H4 (cell line): ENCODE measurements around the gene GBF1. TPM values are rescaled to one million over a fixed set of nuclear protein-coding genes. Genes with fewer than 3 reads are reported as not detected.

Source experiments
- DNase-seq: peaks from one replicate; pipeline ENCODE4 v3.0.0-alpha.2; 2015; ENCODE audit warnings: low spot score
- total RNA-seq: library from RNA; depleted of rRNA; stranded (reverse); fragments of >200 nt; shearing (Covaris generic); gene quantifications from 2 replicates; pipeline ENCODE4 v1.2.3, GENCODE V29; 2014

Gene GBF1
- total RNA-seq, 1 experiment from 2014 or later, result 30.1 TPM

DNA sequence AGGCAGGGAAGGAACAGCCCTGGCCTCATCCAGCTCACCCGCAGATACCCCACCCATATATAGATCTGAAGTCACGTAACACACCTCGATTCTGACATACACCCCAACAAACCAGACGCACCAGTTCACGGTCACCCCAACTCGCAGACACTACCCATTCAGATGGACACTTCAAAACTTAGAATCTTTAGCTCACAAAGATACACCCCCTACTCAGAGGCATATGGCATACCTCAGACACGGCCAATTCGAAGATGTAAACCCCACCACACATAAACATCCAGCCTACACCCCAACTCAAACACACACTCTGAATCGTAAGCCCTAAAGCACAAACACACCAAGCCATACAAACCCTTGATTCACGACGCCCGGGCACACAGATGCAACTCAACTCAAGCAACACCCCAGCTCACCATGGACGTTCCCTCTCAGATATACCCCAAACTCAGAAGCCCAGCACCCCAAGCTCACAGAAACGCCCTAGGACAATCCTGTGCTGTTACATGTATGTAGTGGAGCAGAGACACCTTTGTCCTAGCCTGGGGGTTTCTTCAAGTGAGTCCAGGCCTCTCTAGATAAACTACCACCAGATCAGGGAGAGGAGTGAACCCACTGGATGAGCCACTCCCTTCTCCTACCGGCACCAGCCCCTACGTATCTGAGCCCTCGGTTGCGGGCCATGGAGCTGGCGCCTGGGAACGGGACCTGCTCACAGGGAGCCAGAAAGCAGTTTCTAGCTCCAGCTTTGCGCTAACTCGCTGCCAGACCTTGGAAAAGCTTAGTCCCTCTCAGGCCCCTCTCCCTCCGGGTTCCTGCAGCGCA is 164.5 kb downstream of the GBF1 start:
- DNase-seq, result no peak

DNA sequence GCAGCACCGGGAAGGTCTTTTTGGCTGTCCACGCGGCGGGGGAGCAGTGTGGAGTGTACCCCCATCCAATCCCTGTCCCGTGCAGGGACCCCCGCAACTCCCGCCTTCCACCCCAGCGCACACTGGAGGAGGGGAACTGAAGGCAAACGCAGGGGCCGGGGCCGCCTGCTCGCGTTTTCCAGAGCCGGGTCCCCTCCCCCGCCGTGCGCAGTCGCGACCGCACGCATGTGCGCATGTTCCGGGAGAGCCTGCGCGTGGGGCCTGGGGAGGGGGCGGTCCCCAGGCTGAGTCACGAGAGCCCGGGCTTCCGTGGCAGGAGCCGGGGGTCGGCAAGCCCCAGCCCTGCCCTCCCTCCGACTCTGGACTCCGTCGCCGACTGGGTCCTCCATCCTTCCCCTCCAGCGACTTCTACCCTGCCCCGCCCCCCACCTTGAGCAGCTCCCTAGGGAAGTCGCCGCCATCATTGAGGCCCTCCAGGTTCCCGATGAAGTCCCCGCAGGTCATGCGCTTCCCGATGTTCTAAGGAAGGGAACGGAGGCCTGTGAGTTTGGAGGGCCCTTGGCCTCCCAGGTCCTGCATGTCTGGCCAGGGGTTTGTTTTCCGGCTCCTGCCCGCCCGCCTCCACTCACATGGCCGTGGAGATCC is 165.2 kb downstream of the GBF1 start:
- DNase-seq, result no peak

DNA sequence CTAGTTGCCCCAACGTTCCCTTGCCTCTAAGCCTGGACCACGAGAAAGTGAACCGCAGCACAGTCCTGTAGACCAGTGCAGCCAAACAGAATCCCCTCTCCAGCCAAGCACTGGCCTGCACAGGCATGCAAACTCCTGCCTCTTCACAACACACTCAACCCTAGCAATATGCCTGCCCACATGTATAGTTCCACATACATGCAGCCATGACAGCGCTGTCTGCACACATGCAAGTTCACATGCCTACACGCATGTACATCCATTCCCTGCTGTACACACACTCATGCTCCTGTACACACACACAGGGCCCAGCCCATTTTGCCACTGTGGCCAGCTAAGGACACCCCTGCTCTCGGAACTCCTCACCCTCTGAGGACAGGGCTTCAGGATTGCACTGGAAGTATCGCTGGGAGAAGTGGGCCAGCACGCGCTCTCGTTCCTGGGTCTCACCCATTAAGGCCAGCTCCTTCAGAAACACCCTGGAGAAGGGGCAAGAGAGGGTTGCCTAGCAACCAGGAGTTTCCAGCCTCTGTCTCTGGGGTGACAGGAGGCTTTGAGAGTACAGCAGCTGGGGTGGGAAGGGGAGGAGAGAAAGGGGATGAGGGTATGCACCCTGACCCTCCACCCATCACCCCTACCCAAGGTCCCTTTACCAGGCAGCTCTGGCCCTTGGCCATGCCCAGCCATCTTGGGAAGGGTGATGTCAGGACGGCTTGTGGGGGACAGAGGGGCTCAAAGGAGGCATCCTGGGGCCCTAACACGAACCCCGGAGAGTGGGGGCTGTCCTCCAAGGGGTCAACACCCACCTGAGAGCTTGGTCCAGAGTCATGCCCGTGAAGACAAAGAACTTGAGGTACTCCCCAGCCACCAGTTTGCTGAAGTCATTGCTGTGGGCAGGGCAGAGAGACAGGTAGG is 166.3 kb downstream of the GBF1 start:
- no peak for DNase-seq

DNA sequence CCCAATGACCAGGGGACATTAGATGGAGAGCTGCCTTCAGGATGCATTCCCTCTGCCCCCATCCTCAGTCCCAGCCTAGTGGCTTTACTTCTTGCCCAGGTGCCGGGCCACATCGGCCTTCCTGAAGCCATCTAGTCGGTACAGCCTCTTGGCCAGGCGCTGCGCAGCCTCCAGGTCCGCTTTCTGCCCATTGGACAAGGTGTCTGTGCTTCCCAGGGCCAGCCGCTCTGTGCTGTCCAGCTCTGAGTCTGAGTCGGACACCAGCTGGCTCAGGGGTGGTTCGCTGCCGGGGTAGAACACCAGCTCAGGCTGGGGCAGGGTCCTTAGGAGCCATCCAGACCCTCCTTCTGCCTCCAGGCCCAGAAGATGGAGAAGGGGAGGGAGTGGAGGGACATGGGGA is 167.0 kb downstream of the GBF1 start:
- no peak for DNase-seq

DNA sequence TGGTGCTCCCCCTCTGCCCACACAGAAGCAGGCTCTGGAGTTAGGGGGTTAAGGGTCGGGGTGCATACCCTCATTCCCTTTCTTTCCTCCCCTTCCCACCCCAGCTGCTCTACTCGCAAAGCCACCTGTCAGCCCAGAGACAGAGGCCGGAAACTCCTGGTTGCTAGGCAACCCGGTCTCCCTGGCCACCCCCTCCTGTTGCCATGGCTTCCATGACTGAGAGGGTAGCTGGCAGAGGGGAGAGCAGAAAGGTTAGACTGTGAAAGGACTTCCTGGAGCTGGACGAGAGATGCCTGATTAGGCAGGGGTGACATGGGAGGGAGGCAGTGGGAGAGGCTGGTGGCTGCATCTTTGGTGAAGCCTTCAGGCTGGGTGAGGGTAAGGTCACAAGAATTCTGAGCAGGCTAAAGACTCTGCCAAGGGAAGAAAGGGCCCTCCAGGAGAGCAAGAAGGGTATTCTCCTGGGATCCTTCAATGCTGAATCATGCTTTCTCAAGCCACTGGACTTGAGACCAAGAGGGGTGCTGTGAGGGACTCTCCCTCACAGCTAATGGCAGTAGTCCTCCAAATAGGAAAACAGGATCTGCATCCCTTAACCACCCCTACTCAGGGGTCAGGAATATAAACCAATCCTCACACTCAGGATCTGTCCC is 167.8 kb downstream of the GBF1 start:
- no peak for DNase-seq

DNA sequence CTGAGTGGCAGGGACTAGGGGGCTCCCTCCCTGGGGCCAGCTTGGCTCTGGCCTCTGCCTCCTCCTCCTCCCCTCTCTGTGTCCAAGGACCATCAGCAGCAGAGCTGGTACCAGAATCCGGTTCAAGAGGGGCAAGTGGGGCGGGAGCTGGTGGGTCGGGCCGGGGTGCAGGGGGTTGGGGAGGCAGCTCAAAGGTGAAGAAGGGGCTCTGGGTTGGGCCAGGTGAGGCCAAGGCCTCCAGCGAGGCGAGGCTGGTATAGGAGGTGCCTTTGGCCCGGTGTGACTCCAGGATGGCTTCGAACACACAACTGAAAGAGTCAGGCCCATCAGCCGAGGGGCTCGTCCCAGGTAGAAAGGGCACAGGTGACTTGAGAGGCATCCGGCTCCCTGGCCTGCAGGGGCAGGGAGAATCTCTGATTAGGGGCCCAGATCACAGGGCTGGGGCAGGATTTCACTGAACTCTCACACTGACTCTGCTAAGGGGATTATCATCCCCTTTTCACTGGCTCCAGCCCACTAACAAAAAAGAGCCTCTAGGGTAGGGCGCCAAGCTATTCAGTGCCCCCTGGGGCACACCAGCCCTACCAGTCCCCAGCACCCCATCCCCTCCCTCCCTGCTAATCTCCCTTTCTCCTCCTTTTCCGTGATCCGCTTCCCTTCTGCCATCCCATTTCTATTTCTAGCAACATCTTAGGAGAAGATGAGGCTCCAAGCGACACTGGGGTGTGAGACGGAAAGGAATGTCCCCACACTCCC is 168.7 kb downstream of the GBF1 start:
- no peak for DNase-seq

DNA sequence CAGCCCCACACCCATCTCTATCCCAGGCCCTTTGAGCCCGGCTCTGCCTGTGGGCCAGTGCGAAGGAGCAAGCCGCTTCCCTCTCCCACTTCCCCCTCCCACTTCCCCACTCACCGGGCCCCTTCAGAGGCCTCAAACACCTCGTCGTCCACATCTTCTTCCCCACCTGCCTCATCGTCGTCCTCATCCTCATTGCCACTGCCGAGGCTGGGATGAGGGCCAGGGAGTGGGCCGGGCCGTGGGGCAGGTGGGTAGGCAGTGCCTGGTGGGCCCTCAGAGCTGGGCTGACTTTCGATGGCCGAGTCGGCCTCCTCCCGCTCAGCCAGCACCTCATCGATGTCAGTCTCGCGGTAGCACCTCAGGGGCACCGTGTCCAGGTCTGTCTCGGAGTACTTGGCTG is 169.4 kb downstream of the GBF1 start:
- DNase-seq, result no peak

DNA sequence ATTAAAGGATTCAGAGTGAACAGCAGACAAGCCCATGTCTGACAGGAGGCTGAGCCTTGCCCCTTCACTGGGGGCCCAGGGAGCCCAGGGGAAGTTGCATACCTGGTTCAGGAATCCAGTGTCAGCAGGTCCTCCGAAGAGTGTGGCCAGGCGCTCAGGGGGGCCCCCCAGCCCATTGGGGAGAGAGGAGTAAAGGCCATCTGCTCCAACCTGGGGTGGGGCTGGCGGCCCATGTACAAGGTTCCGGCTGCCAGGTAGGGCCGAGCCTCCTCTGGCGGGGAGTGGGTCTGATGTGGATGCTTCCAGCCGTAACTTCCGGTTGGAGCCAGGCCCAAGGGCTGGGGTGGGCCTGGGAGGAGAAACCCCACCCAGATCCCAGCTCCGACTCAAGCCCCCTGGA is 171.0 kb downstream of the GBF1 start:
- DNase-seq, result no peak

DNA sequence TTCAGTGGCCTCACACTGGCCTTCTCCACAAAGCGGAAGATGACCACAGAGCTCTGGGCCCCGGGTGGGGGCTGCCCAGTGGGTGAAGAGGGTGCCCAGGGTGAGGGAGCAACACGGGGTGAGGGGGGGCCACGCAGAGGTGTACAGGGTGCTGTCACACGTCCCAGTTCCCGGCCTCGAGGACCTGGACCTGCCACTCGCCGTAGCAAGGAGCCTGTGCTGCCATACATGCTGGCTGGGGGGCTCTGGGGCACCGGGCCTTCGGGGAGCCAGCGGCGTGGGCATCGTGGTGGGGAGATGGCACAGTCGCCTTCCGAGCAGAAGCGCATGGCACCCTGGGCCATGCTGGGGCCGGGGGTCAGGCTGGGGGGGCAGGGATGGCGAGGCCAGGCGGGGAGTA is 171.4 kb downstream of the GBF1 start:
- DNase-seq, result no peak

DNA sequence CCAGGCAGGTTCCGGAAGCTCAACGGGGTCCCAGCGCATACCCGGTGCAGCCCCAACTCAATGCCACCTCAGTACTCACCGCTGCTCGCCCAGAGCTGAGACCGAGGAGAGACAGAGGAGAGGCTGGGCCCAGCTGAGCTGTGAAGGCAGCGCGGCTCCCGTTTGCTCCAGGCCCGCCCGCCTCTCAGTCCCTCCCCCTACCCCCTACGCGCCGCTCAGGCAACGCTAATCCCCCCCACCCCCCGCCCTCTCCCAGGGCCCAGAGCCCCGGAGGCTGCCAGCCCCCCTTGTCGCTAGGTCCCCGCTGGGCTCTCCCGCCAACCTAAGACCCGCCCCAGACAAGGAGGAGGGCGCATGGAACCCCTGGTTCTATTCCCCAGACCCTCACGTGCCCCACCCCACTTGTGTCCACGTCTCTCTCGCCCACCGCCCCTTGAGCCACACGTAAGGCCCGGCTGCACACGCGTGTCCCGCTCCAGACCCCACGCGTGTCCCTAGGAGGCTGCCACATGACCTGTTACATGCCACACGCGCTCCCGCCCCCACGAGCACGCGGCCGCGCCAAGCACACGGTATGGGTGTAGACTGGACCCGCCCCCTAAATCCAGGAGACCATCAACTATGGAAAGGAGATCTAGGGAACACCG is 173.4 kb downstream of the GBF1 start, which contains the start of gene PSD:
Gene PSD (minus strand): TSS at position 164 of the 647 bp plus-strand sequence. CDS start 1,747 bp downstream, outside the sequence.
- no peak for DNase-seq

DNA sequence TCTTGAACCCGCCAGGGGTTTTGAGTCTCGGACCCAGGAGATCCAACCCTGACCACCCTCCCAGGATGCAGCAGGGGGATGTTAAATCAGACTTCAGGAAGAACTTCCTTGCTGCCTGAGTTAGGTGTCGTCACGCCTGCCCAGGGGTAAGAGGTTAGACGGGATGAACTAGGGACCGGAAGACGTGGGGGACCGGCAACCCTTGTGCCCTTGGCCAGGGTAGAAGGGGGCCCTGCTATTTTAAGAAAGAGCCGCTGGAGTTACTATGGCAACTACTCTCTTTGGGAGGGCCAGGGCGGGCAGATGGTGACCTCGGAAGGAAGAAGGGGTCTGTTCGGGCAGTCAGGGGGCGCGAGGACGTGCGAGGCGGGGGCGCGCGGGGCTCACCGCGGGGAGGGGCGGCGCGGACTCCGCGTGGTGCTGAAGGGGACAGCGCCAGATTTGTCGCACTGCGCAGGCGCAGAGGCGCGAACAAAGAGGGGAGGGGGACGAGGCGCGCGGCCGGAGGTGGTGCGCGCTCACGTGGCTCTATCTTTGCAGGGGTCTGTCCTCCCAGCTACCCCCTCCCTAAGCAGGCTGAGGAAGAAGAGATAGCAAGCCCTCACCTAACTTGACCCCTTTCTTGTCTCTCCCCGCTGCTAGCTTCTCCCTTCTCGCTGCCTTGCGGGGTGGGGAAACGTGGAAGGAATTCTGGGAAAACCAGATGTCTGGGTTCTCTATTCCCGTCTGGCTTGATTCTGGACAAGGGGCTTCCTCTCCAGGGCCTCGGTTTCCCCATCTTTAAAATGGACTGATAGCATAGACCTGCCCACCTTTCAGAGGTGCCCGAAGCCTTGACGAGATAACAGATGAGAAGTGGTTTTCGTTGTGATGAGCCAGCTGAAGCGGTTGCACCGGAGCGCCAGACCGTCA is 174.2 kb downstream of the GBF1 start:
- no peak for DNase-seq

DNA sequence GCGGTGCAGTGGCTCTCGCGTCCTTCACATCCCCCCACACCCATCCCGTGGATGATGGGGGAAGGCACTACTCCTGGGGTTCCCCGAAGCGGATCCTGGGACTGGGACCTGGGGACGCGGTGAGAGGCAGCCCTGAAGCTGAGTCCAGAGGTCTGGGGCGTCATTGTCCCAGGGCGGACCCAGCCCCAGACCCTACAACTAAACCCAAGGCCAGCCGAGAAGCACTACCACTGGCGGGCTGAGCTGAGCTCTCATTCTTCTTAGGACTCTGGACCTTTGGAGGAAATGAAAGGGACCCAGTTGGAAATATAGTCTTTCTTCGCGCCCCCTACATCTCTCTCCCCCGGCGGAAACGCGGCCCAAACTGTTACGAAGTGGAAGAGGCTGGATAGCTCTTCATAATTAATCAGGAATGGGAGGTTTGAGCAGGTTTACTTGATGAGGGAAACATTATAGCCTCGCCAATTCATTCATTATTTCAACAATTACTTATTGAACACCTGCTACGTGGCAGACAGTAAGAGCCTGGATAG is 174.9 kb downstream of the GBF1 start:
- DNase-seq, result no peak

DNA sequence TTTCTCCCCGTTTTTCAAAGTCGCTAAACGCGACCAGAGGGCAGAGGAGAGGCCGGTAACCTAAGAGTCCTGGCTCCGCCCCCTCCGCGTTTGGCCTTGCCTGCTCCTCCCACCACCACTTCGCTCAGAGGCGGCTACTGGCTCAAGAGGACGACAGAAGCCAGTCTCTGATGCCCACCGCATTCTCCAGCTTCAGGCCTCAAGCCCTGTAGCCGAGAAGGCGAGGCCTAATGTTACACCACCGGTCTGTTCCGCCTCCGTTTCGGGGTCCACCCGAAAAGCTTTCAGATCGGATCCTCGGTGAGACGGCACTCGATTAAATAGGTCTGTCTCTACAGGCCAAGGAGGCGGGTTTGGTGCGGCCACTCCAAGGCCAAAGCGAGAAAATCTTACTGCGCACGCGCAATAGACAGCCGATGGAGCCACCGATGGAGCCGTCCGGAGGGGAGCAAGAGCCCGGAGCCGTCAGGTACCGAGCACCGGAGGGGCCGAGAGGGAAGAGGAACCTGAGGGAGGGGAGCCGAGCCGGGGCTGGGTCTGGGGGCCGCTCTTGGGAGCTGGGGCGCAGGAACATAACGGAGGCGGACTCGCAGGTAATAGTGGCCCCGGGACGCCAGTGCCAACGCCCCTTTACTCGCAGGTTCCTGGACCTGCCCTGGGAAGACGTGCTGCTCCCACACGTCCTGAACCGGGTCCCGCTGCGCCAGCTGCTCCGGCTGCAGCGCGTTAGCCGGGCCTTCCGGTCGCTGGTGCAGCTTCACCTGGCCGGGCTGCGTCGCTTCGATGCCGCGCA is 175.6 kb downstream of the GBF1 start, which contains the start of gene FBXL15:
Gene FBXL15 (plus strand): TSS at position 123 of the 793 bp plus-strand sequence. CDS start 294 bp downstream, at position 417.
- peak; percentile 94 for DNase-seq

DNA sequence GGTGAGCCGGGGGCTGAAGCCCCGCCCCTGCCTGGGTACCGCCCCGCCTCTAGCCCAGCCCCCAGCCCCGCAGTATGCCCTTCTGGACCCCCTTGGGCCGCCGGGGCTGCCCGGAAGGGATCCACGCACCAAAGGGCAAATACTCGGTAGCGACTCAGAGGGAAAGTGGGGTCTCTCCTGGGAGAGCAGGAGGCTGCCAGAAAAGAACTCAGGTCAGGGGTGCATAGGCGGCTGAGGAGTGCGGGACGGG is 176.1 kb downstream of the GBF1 start:
- DNase-seq, result no peak

DNA sequence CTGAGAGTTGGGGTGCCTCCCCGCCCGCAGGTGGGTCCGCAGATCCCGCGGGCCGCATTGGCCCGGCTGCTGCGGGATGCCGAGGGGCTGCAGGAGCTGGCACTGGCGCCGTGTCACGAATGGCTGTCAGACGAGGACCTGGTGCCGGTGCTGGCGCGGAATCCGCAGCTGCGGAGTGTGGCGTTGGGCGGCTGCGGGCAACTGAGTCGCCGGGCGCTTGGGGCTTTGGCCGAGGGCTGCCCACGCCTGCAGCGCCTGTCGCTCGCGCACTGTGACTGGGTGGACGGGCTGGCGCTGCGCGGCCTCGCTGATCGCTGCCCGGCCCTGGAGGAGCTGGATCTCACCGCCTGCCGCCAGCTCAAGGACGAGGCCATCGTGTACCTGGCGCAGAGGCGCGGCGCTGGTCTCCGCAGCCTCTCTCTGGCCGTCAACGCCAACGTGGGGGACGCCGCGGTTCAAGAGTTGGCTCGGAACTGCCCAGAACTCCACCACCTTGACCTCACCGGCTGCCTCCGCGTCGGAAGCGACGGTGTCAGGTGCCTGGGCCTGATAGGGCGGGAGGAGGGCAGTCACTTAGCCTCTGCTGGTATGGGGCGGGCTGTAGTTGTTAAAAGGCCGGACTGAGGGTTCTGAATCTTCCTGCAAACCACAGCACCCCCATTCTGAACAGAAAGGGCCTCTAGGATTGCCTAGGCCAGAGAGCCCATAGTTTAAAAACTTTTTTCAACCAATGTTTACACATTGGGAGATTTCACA is 176.6 kb downstream of the GBF1 start:
- no peak for DNase-seq

DNA sequence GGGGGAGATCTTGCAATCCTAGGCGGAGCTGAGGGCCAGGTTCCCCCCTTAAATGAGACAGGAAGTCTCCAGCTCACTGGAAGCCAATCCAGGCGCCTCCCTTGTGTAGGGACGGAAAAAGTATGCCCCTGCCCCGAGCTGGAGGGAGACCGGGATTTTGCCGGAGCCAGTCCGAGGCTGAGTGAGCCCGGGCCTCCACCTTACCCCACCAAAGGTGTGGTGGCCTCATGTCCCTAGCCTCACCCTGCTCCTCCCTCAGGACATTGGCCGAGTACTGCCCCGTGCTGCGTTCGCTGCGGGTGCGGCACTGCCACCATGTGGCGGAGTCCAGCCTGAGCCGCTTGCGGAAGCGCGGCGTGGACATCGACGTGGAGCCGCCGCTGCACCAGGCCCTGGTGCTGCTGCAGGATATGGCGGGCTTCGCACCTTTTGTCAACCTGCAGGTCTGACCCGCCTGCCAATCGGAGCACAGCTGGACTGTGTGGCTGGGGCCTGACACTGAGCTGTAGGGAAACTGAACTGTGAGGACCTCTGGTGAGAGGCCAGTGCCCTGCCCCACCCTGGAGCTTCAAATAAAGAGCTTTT is 177.3 kb downstream of the GBF1 start:
- no peak for DNase-seq

DNA sequence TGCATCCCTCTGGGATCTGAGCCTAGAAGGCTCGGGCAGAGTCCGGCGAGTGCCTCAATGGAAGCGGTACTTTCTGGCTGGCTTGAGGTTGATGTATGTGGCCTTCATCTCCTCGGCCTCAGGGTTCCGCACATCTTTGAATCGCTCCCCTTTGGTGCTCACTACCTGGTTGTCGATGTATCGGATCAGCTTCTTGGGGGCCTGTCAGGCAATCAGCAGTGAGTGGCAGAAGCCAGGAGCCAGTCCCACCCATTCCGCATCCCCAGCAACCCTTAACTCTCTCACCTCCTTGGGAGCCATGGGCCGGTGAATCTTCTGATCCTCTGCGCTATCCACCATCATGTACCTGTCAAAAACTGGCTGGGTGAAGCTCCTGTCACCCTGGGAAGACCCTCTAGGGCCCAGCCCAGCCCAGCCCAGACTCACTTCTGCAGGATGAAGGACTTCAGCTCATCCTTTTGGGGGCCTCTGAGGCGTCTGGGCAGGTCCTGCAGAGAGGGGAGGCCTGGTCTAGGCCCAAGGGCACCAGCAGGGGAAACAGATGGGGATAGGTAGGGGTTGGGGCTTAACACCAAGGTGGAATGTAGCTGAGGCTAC is 178.1 kb downstream of the GBF1 start:
- no peak for DNase-seq
